Fibroblast of lung (primary cell): ENCODE measurements around the gene DNAJB13. TPM values are rescaled to one million over a fixed set of nuclear protein-coding genes. Genes with fewer than 3 reads are reported as not detected.

Source experiments
- DNase-seq, 2 donors: peaks; one replicate each; pipeline versions ENCODE4 v3.0.0 to v3.0.0-alpha.2; 2010; ENCODE audit warnings: low read depth in 2 of 2
- H2AFZ ChIP-seq: 2 replicates; pipeline ENCODE4 v1.5.1; 2012; ENCODE audit warnings: low read length, control low read depth, inconsistent platforms
- H3K27ac ChIP-seq: 2 replicates; pipeline ENCODE4 v1.5.1; 2011; ENCODE audit warnings: low read length, control low read depth; ENCODE audit not compliant: insufficient read depth
- H3K27me3 ChIP-seq: 2 replicates; pipeline ENCODE4 v1.5.1; 2011; ENCODE audit warnings: mild to moderate bottlenecking, low read length; ENCODE audit not compliant: control insufficient read depth, insufficient read depth
- H3K36me3 ChIP-seq: 2 replicates; pipeline ENCODE4 v1.5.1; 2011; ENCODE audit warnings: low read length; ENCODE audit not compliant: control insufficient read depth, insufficient read depth
- H3K4me1 ChIP-seq: 2 replicates; pipeline ENCODE4 v1.5.1; 2011; ENCODE audit warnings: low read length; ENCODE audit not compliant: control insufficient read depth, insufficient read depth; ENCODE audit errors: extremely low read depth
- H3K4me2 ChIP-seq: 2 replicates; pipeline ENCODE4 v1.5.1; 2011; ENCODE audit warnings: low read length, control low read depth; ENCODE audit not compliant: insufficient read depth; ENCODE audit errors: extremely low read depth
- H3K4me3 ChIP-seq, 4 experiments: fragments of 200-600 bp in 1 of 4; sonication (generic) in 1 of 4; replicated peaks in 1 of 4; 2 replicates each; pipeline ENCODE4 v1.5.1; 2011 to 2016; ENCODE audit warnings: low read length in 4 of 4, low read depth in 3 of 4, mild to moderate bottlenecking in 3 of 4, control low read depth in 2 of 4, inconsistent platforms in 1 of 4, mixed read lengths in 1 of 4; ENCODE audit not compliant: insufficient read depth in 1 of 4; ENCODE audit errors: control extremely low read depth in 1 of 4
- H3K79me2 ChIP-seq: 2 replicates; pipeline ENCODE4 v1.5.1; 2012; ENCODE audit warnings: mild to moderate bottlenecking, low read length, inconsistent platforms; ENCODE audit not compliant: control insufficient read depth, insufficient read depth
- H3K9ac ChIP-seq: 2 replicates; pipeline ENCODE4 v1.5.1; 2011; ENCODE audit warnings: mild to moderate bottlenecking, low read length, control low read depth; ENCODE audit not compliant: insufficient read depth
- H3K9me3 ChIP-seq: 2 replicates; pipeline ENCODE4 v1.5.1; 2012; ENCODE audit warnings: low read depth, low read length; ENCODE audit not compliant: control insufficient read depth, insufficient read depth
- H4K20me1 ChIP-seq: 2 replicates; pipeline ENCODE4 v1.5.1; 2011; ENCODE audit warnings: low read length; ENCODE audit not compliant: control insufficient read depth, insufficient read depth; ENCODE audit errors: extremely low read depth
- CTCF ChIP-seq, 2 donors: IDR thresholded peaks in 1 of 2; conservative IDR thresholded peaks in 1 of 2; 1 replicate in 1 of 2; 2 replicates in 1 of 2; pipeline ENCODE4 v1.5.1; 2011 to 2012; ENCODE audit warnings: low read length in 2 of 2, control low read depth in 1 of 2, inconsistent platforms in 1 of 2, low read depth in 1 of 2, mild to moderate bottlenecking in 1 of 2
- EZH2 ChIP-seq: IDR thresholded peaks from 2 replicates; pipeline ENCODE4 v1.5.1; 2012; ENCODE audit warnings: low read length, control low read depth, mild to moderate bottlenecking; ENCODE audit errors: missing control alignments
- polyA plus RNA-seq, 2 donors: library from polyadenylated mRNA; depleted of rRNA in 1 of 2; stranded (reverse) in 1 of 2; unstranded in 1 of 2; fragments of >200 nt; gene quantifications; 2 replicates each; pipeline ENCODE4 v1.2.1, GENCODE V29; 2011 to 2012; ENCODE audit warnings: missing spikeins in 1 of 2
- total RNA-seq: library from RNA; depleted of rRNA; stranded (reverse); fragments of >200 nt; gene quantifications from 2 replicates; pipeline ENCODE4 v1.2.1, GENCODE V29; 2014

Gene DNAJB13
- total and polyA plus RNA-seq, 2 donors (not counting 1 experiment from before 2014, with no cell fraction given): 0.10 to 0.17 TPM

GRCh38 chr11:74014880-74015279 lies 64.1 kb downstream of the DNAJB13 start:
- Histone ChIP-seq H3K36me3 (no peaks in the 10 kb centered on the region), H4K20me1 (no peaks in the 10 kb centered on the region), H3K79me2 (no peaks in the 10 kb centered on the region), H2AFZ (no peak overlapping the region), H3K27me3 (no peaks in the 10 kb centered on the region), H3K9ac (no peak overlapping the region), H3K4me2 (no peak overlapping the region), H3K4me1 (peaks cover 12% of the 10 kb centered on the region), H3K4me3 (no peak overlapping the region), H3K27ac (no peak overlapping the region), H3K9me3 (no peaks in the 10 kb centered on the region)
- TF ChIP-seq CTCF (conservative IDR thresholded peaks at IDR 0.05 in 1 of 2, IDR thresholded peaks at IDR 0.05 in 1 of 2; ENCODE audit: low read depth in 1 of 2, low read length in 2 of 2): no peak
- no peak for TF ChIP-seq EZH2
- no peak for DNase-seq

- Histone ChIP-seq H3K36me3 (no peaks in the 10 kb centered on the region), H3K4me2 (no peak overlapping the region), H2AFZ (no peak overlapping the region), H3K4me1 (peaks cover 12% of the 10 kb centered on the region), H3K79me2 (no peaks in the 10 kb centered on the region), H3K27me3 (no peaks in the 10 kb centered on the region), H3K9ac (no peak overlapping the region), H4K20me1 (no peaks in the 10 kb centered on the region), H3K27ac (no peak overlapping the region), H3K9me3 (no peaks in the 10 kb centered on the region), H3K4me3 (no peak overlapping the region)
- TF ChIP-seq EZH2: no peak
- no peak for TF ChIP-seq CTCF (conservative IDR thresholded peaks at IDR 0.05 in 1 of 2, IDR thresholded peaks at IDR 0.05 in 1 of 2; ENCODE audit: low read depth in 1 of 2, low read length in 2 of 2)
- DNase-seq: no peak
Measured at GRCh38 chr11:74015919-74016684, 65.3 kb downstream of the DNAJB13 start.

GRCh38 chr11:74017631-74018030 lies 66.8 kb downstream of the DNAJB13 start:
- Histone ChIP-seq H3K4me2 (no peak overlapping the region), H3K4me3 (no peak overlapping the region), H3K79me2 (no peaks in the 10 kb centered on the region), H2AFZ (no peak overlapping the region), H3K9ac (no peak overlapping the region), H3K27ac (no peak overlapping the region), H3K9me3 (no peaks in the 10 kb centered on the region), H4K20me1 (no peaks in the 10 kb centered on the region), H3K36me3 (no peaks in the 10 kb centered on the region), H3K4me1 (peaks cover 12% of the 10 kb centered on the region), H3K27me3 (no peaks in the 10 kb centered on the region)
- no peak for DNase-seq
- no peak for TF ChIP-seq CTCF (conservative IDR thresholded peaks at IDR 0.05 in 1 of 2, IDR thresholded peaks at IDR 0.05 in 1 of 2; ENCODE audit: low read depth in 1 of 2, low read length in 2 of 2)
- no peak for TF ChIP-seq EZH2
